ENCODE measurements around the gene SLC25A5. TPM values are rescaled to one million over a fixed set of nuclear protein-coding genes. Genes with fewer than 3 reads are reported as not detected.
"Not testable (repeated sequence)": the region's sequence is repeated elsewhere in the genome, so short reads cannot be mapped to it uniquely, and the experiment has no call there.

SLC25A5 gene
- total RNA-seq, 1 experiment from 2014 or later, result 224 TPM

GRCh38 chrX:119482481-119483480, 14.5 kb downstream of the SLC25A5 start:
- H3K27me3 ChIP-seq (replicated peaks), result no peaks in the 10 kb centered on the region
- no peaks in the 10 kb centered on the region for H3K36me3 ChIP-seq
- H3K4me1 ChIP-seq (replicated peaks), result peaks cover 3% of the 10 kb centered on the region; the same call in 1 of the 2 replicates
- H3K9me3 ChIP-seq (replicated peaks), result no peaks in the 10 kb centered on the region
- DNase-seq (ENCODE audit: low read depth in 1 of 2, low spot score in 2 of 2), result peak; percentile 37 to 46
- H3K27ac ChIP-seq, result no peak overlapping the region
- H3K4me3 ChIP-seq, result peak overlapping the region; percentile 21

- Histone ChIP-seq H3K4me3 (no peak overlapping the region), H3K4me1 (replicated peaks) (peaks cover 3% of the 10 kb centered on the region; the same call in 1 of the 2 replicates), H3K9me3 (replicated peaks) (no peaks in the 10 kb centered on the region), H3K36me3 (no peaks in the 10 kb centered on the region), H3K27me3 (replicated peaks) (no peaks in the 10 kb centered on the region), H3K27ac (no peak overlapping the region)
- DNase-seq (ENCODE audit: low read depth in 1 of 2, low spot score in 2 of 2), result no peak
Observed at GRCh38 chrX:119486745-119487144, 18.5 kb downstream of the SLC25A5 start.

- H3K4me3 ChIP-seq, H3K27ac ChIP-seq, H3K36me3 ChIP-seq: not testable (repeated sequence)
Observed at GRCh38 chrX:119487766-119488165, 19.5 kb downstream of the SLC25A5 start.

GRCh38 chrX:119488749-119489148, 20.5 kb downstream of the SLC25A5 start:
- no peaks in the 10 kb centered on the region for H3K9me3 ChIP-seq (replicated peaks)
- H3K4me1 ChIP-seq (replicated peaks), result no peaks in the 10 kb centered on the region
- no peaks in the 10 kb centered on the region for H3K36me3 ChIP-seq
- H3K27me3 ChIP-seq (replicated peaks), result no peaks in the 10 kb centered on the region
- no peak overlapping the region for H3K4me3 ChIP-seq
- no peak overlapping the region for H3K27ac ChIP-seq
- DNase-seq (ENCODE audit: low read depth in 1 of 2, low spot score in 2 of 2), result peak; percentile 38 to 51

More at GRCh38 chrX:119487766-119488165, 19.5 kb downstream of the SLC25A5 start:
- H3K27me3 ChIP-seq (replicated peaks); H3K9me3 ChIP-seq (replicated peaks); H3K4me1 ChIP-seq (replicated peaks); DNase-seq (ENCODE audit: low read depth in 1 of 2, low spot score in 2 of 2): not testable (repeated sequence)

GRCh38 chrX:119489212-119490074, 21.2 kb downstream of the SLC25A5 start:
- no peaks in the 10 kb centered on the region for H3K36me3 ChIP-seq
- no peaks in the 10 kb centered on the region for H3K4me1 ChIP-seq (replicated peaks)
- no peak overlapping the region for H3K4me3 ChIP-seq
- H3K9me3 ChIP-seq (replicated peaks), result no peaks in the 10 kb centered on the region
- DNase-seq (ENCODE audit: low read depth in 1 of 2, low spot score in 2 of 2), result no peak
- no peak overlapping the region for H3K27ac ChIP-seq
- no peaks in the 10 kb centered on the region for H3K27me3 ChIP-seq (replicated peaks)

GRCh38 chrX:119492463-119492862, 24.2 kb downstream of the SLC25A5 start:
- Histone ChIP-seq H3K27ac (no peak overlapping the region), H3K9me3 (replicated peaks) (no peaks in the 10 kb centered on the region), H3K4me3 (no peak overlapping the region), H3K36me3 (no peaks in the 10 kb centered on the region), H3K27me3 (replicated peaks) (no peaks in the 10 kb centered on the region), H3K4me1 (replicated peaks) (no peaks in the 10 kb centered on the region)
- DNase-seq (ENCODE audit: low read depth in 1 of 2, low spot score in 2 of 2), result no peak

- not testable (repeated sequence) for H3K4me1 ChIP-seq (replicated peaks); H3K27me3 ChIP-seq (replicated peaks); H3K27ac ChIP-seq; H3K9me3 ChIP-seq (replicated peaks); H3K4me3 ChIP-seq; DNase-seq (ENCODE audit: low read depth in 1 of 2, low spot score in 2 of 2); H3K36me3 ChIP-seq
Observed at GRCh38 chrX:119493851-119494495, 25.7 kb downstream of the SLC25A5 start.

GRCh38 chrX:119495734-119496726, 27.8 kb downstream of the SLC25A5 start:
- H3K27me3 ChIP-seq (replicated peaks), result no peaks in the 10 kb centered on the region
- H3K27ac ChIP-seq, result no peak overlapping the region
- no peak for DNase-seq (ENCODE audit: low read depth in 1 of 2, low spot score in 2 of 2)
- no peaks in the 10 kb centered on the region for H3K4me1 ChIP-seq (replicated peaks)
- no peaks in the 10 kb centered on the region for H3K9me3 ChIP-seq (replicated peaks)
- H3K4me3 ChIP-seq, result no peak overlapping the region
- no peaks in the 10 kb centered on the region for H3K36me3 ChIP-seq

GRCh38 chrX:119497185-119497584, 28.9 kb downstream of the SLC25A5 start:
- H3K9me3 ChIP-seq (replicated peaks), result no peaks in the 10 kb centered on the region
- DNase-seq (ENCODE audit: low read depth in 1 of 2, low spot score in 2 of 2), result no peak
- H3K27me3 ChIP-seq (replicated peaks), result no peaks in the 10 kb centered on the region
- H3K4me1 ChIP-seq (replicated peaks), result peaks cover 1% of the 10 kb centered on the region; the same call in 1 of the 2 replicates
- no peak overlapping the region for H3K4me3 ChIP-seq
- H3K36me3 ChIP-seq, result no peaks in the 10 kb centered on the region
- no peak overlapping the region for H3K27ac ChIP-seq

GRCh38 chrX:119500061-119500800, 32.0 kb downstream of the SLC25A5 start:
- Histone ChIP-seq H3K4me3 (no peak overlapping the region), H3K9me3 (replicated peaks) (no peaks in the 10 kb centered on the region), H3K36me3 (no peaks in the 10 kb centered on the region), H3K27ac (no peak overlapping the region), H3K4me1 (replicated peaks) (peaks cover 18% of the 10 kb centered on the region), H3K27me3 (replicated peaks) (no peaks in the 10 kb centered on the region)
- no peak for DNase-seq (ENCODE audit: low read depth in 1 of 2, low spot score in 2 of 2)

GRCh38 chrX:119501511-119502148, 33.4 kb downstream of the SLC25A5 start:
- no peak overlapping the region for H3K4me3 ChIP-seq
- H3K36me3 ChIP-seq, result no peaks in the 10 kb centered on the region
- no peaks in the 10 kb centered on the region for H3K27me3 ChIP-seq (replicated peaks)
- peaks cover 18% of the 10 kb centered on the region for H3K4me1 ChIP-seq (replicated peaks)
- DNase-seq (ENCODE audit: low read depth in 1 of 2, low spot score in 2 of 2), result no peak
- H3K27ac ChIP-seq, result no peak overlapping the region
- H3K9me3 ChIP-seq (replicated peaks), result no peaks in the 10 kb centered on the region

Data from SJSA1 (cell line).